Measurements from ENCODE around the gene CAPN5.
"Not testable (repeated sequence)": the region's sequence is repeated elsewhere in the genome, so short reads cannot be mapped to it uniquely, and the experiment has no call there.

Gene CAPN5

GRCh38 chr11:77066229-77067042 lies at the start of gene CAPN5:
TSS of gene CAPN5 (plus strand) at chr11:77066971. CDS start at chr11:77084887, 17,916 bp downstream.
- peak; percentile 82 to 88 for DNase-seq

GRCh38 chr11:77018396-77018924 lies 48.3 kb upstream of the CAPN5 start:
- not testable (repeated sequence) for DNase-seq

GRCh38 chr11:77019976-77020595 lies 46.7 kb upstream of the CAPN5 start:
- no peak for DNase-seq

- DNase-seq = no peak
Measured at GRCh38 chr11:77020734-77021133, 46.0 kb upstream of the CAPN5 start.

GRCh38 chr11:77024745-77025144 lies 42.0 kb upstream of the CAPN5 start:
- DNase-seq = no peak

- DNase-seq = no peak
Measured at GRCh38 chr11:77026221-77026620, 40.5 kb upstream of the CAPN5 start.

GRCh38 chr11:77026743-77027142 lies 40.0 kb upstream of the CAPN5 start:
- no peak for DNase-seq

- no peak for DNase-seq
Measured at GRCh38 chr11:77027275-77027674, 39.5 kb upstream of the CAPN5 start.

- DNase-seq = no peak
Measured at GRCh38 chr11:77029829-77030228, 36.9 kb upstream of the CAPN5 start.

GRCh38 chr11:77030834-77031414 lies 35.8 kb upstream of the CAPN5 start:
- no peak for DNase-seq

- DNase-seq = no peak
Measured at GRCh38 chr11:77031599-77031998, 35.2 kb upstream of the CAPN5 start.

- DNase-seq = no peak
Measured at GRCh38 chr11:77035039-77035438, 31.7 kb upstream of the CAPN5 start.

- DNase-seq = no peak
Measured at GRCh38 chr11:77035580-77035979, 31.2 kb upstream of the CAPN5 start.

GRCh38 chr11:77036398-77036797 lies 30.4 kb upstream of the CAPN5 start:
- DNase-seq = no peak

GRCh38 chr11:77037057-77037456 lies 29.7 kb upstream of the CAPN5 start:
- DNase-seq = no peak

GRCh38 chr11:77038029-77038824 lies 28.5 kb upstream of the CAPN5 start:
- no peak for DNase-seq

- no peak for DNase-seq
Measured at GRCh38 chr11:77038825-77039326, 27.9 kb upstream of the CAPN5 start.

- DNase-seq = no peak
Measured at GRCh38 chr11:77039491-77040400, 27.0 kb upstream of the CAPN5 start.

GRCh38 chr11:77040401-77040777 lies 26.4 kb upstream of the CAPN5 start:
- no peak for DNase-seq

GRCh38 chr11:77040889-77041288 lies 25.9 kb upstream of the CAPN5 start:
- no peak for DNase-seq

- DNase-seq = no peak
Measured at GRCh38 chr11:77042111-77042726, 24.6 kb upstream of the CAPN5 start.
